Neural cell (in vitro differentiated cells): ENCODE measurements around the gene UBE2O. TPM values are rescaled to one million over a fixed set of nuclear protein-coding genes. Genes with fewer than 3 reads are reported as not detected.

Experiments
- H2AFZ ChIP-seq: fragments of 200-600, 300-800 bp; sonication (generic), shearing (Covaris generic); 2 replicates; pipeline ENCODE4 v1.6.0; 2014; ENCODE audit warnings: low read depth, mild to moderate bottlenecking, antibody characterized with exemption, low read length, moderate library complexity
- H3F3A ChIP-seq: fragments of 200-600 bp; shearing (Covaris generic); 2 replicates; pipeline ENCODE4 v1.6.1; 2016; ENCODE audit warnings: mild to moderate bottlenecking, moderate library complexity, mixed read lengths, antibody characterized with exemption, low read length; ENCODE audit not compliant: insufficient read depth, poor library complexity, severe bottlenecking
- H3K27ac ChIP-seq: fragments of 200-600, 300-800 bp; sonication (generic), shearing (Covaris generic); 2 replicates; pipeline ENCODE4 v1.5.1; 2014; ENCODE audit warnings: mild to moderate bottlenecking, low read length, moderate library complexity
- H3K27me3 ChIP-seq: fragments of 300-800, 200-600 bp; sonication (generic), shearing (Covaris generic); 2 replicates; pipeline ENCODE4 v1.6.0; 2014; ENCODE audit warnings: mild to moderate bottlenecking, low read depth, low read length, moderate library complexity; ENCODE audit not compliant: insufficient read depth
- H3K36me3 ChIP-seq: fragments of 300-800, 200-600 bp; sonication (generic), shearing (Covaris generic); 2 replicates; pipeline ENCODE4 v1.5.1; 2014; ENCODE audit warnings: mild to moderate bottlenecking, antibody characterized with exemption, low read length, moderate library complexity; ENCODE audit not compliant: insufficient read depth
- H3K4me2 ChIP-seq: fragments of 300-800, 200-600 bp; sonication (generic), shearing (Covaris generic); 2 replicates; pipeline ENCODE4 v1.6.0; 2014; ENCODE audit warnings: mild to moderate bottlenecking, low read length
- H3K4me3 ChIP-seq: fragments of 300-800, 200-600 bp; sonication (generic), shearing (Covaris generic); 2 replicates; pipeline ENCODE4 v1.5.1; 2014; ENCODE audit warnings: mild to moderate bottlenecking, low read length, moderate library complexity
- H3K79me2 ChIP-seq: fragments of 200-600 bp; shearing (Covaris generic); replicated peaks from 2 replicates; pipeline ENCODE4 v1.6.0; 2014; ENCODE audit warnings: mild to moderate bottlenecking, low read length, moderate library complexity; ENCODE audit not compliant: insufficient read depth
- H3K9ac ChIP-seq: fragments of 300-800, 200-600 bp; sonication (generic), shearing (Covaris generic); 2 replicates; pipeline ENCODE4 v1.6.1; 2016; ENCODE audit warnings: mild to moderate bottlenecking, low read length, mixed read lengths
- H3K9me2 ChIP-seq: fragments of 200-600 bp; shearing (Covaris generic); 2 replicates; pipeline ENCODE4 v1.6.1; 2016; ENCODE audit warnings: mild to moderate bottlenecking, low read length, mixed read lengths; ENCODE audit not compliant: insufficient read depth
- H3K9me3 ChIP-seq: fragments of 200-600, 300-800 bp; sonication (generic), shearing (Covaris generic); 2 replicates; pipeline ENCODE4 v1.6.1; 2016; ENCODE audit warnings: mild to moderate bottlenecking, mixed run types, low read length, moderate library complexity, mixed read lengths
- H4K20me1 ChIP-seq: fragments of 200-600 bp; shearing (Covaris generic); 2 replicates; pipeline ENCODE4 v1.6.1; 2016; ENCODE audit warnings: mild to moderate bottlenecking, mixed run types; ENCODE audit not compliant: insufficient read depth
- EZH2 ChIP-seq: fragments of 200-600, 300-800 bp; shearing (Covaris generic), sonication (generic); IDR thresholded peaks from 2 replicates; pipeline ENCODE4 v1.6.1; 2014; ENCODE audit warnings: antibody characterized with exemption, low read length, borderline replicate concordance, mild to moderate bottlenecking; ENCODE audit not compliant: insufficient read depth, poor library complexity, severe bottlenecking
- MXI1 ChIP-seq: fragments of 450-650 bp; conservative IDR thresholded peaks from 2 replicates; pipeline ENCODE4 v1.6.1; 2014; ENCODE audit warnings: antibody characterized with exemption, mild to moderate bottlenecking; ENCODE audit not compliant: poor library complexity, severe bottlenecking
- POLR2AphosphoS5 ChIP-seq: IDR thresholded peaks from 2 replicates; pipeline ENCODE4 v1.6.1; 2012
- RAD21 ChIP-seq: fragments of 450-650 bp; conservative IDR thresholded peaks from 2 replicates; pipeline ENCODE4 v1.6.1; 2014; ENCODE audit warnings: antibody characterized with exemption, mild to moderate bottlenecking, moderate library complexity
- TAF1 ChIP-seq: IDR thresholded peaks from 2 replicates; pipeline ENCODE4 v1.6.1; 2012; ENCODE audit warnings: low read depth
- polyA plus RNA-seq: library from polyadenylated mRNA; depleted of rRNA; stranded (reverse); fragments of >200 nt; gene quantifications from 2 replicates; pipeline ENCODE4 v1.2.3, GENCODE V29; 2014
- TF ChIP-seq, protein P1 (sequence below): fragments of 450-650 bp; IDR thresholded peaks from 2 replicates; pipeline ENCODE4 v1.5.1; 2014; ENCODE audit warnings: antibody characterized with exemption, mild to moderate bottlenecking, moderate library complexity; ENCODE audit not compliant: poor library complexity, severe bottlenecking
- TF ChIP-seq, protein P2 (sequence below): IDR thresholded peaks from 2 replicates; pipeline ENCODE4 v1.6.1; 2012; ENCODE audit warnings: borderline replicate concordance

Gene UBE2O
- polyA plus RNA-seq, 1 donor from 2014 or later = 28.0 TPM

DNA sequence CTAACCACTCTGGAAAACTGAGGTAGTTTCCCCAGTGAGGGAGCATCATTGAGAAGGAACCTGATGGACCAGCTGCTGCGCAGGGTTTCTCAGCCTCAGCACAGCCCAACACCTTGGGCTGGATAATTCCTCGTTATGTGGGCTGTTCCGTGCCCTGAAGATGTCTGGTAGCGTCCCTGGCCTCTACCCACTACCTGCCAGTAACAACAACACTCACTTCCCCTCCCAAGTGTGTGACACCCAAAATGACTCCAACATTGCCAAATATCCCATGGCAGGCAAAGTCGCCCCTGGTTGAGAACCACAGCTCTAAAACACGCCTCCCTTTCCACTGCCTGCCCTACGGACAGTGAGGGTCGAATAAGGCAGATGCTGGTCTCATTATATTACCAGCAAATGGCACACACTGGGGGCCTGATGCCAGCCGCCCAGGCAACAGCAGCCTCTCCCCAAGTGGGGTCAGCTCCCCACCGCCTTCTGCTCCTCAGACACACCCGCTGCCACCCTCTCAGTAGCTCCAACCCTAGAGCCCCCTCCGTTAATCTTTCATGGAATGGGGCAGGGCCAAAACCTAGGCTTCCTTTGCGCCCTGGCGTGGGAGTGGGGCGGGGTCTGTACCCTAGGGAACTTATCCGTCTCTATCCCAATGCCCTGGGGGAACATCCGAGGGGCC is 47.3 kb upstream of the UBE2O start:
- no peak overlapping the region for H3K4me3 ChIP-seq
- H3K27me3 ChIP-seq = peaks cover 29% of the 10 kb centered on the region
- no peak overlapping the region for H3K27ac ChIP-seq
- no peaks in the 10 kb centered on the region for H3F3A ChIP-seq
- no peaks in the 10 kb centered on the region for H3K79me2 ChIP-seq
- H3K9me2 ChIP-seq = no peaks in the 10 kb centered on the region
- no peaks in the 10 kb centered on the region for H3K36me3 ChIP-seq
- no peaks in the 10 kb centered on the region for H3K9me3 ChIP-seq
- no peak overlapping the region for H3K4me2 ChIP-seq
- TF ChIP-seq, protein P1, sequence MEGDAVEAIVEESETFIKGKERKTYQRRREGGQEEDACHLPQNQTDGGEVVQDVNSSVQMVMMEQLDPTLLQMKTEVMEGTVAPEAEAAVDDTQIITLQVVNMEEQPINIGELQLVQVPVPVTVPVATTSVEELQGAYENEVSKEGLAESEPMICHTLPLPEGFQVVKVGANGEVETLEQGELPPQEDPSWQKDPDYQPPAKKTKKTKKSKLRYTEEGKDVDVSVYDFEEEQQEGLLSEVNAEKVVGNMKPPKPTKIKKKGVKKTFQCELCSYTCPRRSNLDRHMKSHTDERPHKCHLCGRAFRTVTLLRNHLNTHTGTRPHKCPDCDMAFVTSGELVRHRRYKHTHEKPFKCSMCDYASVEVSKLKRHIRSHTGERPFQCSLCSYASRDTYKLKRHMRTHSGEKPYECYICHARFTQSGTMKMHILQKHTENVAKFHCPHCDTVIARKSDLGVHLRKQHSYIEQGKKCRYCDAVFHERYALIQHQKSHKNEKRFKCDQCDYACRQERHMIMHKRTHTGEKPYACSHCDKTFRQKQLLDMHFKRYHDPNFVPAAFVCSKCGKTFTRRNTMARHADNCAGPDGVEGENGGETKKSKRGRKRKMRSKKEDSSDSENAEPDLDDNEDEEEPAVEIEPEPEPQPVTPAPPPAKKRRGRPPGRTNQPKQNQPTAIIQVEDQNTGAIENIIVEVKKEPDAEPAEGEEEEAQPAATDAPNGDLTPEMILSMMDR = no peak
- no peak for TF ChIP-seq RAD21
- TF ChIP-seq, protein P2, sequence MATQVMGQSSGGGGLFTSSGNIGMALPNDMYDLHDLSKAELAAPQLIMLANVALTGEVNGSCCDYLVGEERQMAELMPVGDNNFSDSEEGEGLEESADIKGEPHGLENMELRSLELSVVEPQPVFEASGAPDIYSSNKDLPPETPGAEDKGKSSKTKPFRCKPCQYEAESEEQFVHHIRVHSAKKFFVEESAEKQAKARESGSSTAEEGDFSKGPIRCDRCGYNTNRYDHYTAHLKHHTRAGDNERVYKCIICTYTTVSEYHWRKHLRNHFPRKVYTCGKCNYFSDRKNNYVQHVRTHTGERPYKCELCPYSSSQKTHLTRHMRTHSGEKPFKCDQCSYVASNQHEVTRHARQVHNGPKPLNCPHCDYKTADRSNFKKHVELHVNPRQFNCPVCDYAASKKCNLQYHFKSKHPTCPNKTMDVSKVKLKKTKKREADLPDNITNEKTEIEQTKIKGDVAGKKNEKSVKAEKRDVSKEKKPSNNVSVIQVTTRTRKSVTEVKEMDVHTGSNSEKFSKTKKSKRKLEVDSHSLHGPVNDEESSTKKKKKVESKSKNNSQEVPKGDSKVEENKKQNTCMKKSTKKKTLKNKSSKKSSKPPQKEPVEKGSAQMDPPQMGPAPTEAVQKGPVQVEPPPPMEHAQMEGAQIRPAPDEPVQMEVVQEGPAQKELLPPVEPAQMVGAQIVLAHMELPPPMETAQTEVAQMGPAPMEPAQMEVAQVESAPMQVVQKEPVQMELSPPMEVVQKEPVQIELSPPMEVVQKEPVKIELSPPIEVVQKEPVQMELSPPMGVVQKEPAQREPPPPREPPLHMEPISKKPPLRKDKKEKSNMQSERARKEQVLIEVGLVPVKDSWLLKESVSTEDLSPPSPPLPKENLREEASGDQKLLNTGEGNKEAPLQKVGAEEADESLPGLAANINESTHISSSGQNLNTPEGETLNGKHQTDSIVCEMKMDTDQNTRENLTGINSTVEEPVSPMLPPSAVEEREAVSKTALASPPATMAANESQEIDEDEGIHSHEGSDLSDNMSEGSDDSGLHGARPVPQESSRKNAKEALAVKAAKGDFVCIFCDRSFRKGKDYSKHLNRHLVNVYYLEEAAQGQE = no peak
- no peak for TF ChIP-seq TAF1
- no peaks in the 10 kb centered on the region for H4K20me1 ChIP-seq
- H2AFZ ChIP-seq = no peak overlapping the region
- no peak overlapping the region for H3K9ac ChIP-seq

DNA sequence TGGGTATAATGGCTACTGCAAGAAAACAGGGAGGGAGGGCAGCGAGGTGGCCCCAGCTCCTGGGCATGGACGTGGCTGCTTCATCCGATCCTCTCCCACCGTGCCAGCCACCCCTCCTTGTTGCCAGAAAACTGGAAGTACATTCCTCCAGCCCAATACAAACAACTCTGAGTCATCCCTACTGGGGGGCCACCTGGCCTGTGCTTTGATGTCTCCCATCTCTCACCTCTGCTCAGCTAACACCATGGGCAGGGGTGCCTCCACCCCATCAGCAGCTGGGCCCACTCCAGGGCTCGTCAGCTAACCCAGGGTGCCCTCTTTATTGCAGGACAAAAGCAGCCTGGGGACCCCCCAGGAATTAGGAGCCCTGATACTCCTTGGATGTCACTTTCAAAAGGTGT is 46.3 kb upstream of the UBE2O start:
- no peaks in the 10 kb centered on the region for H3K79me2 ChIP-seq

More for the DNA sequence above, 46.3 kb upstream of the UBE2O start:
- Histone ChIP-seq H2AFZ (no peak overlapping the region), H3F3A (no peaks in the 10 kb centered on the region), H4K20me1 (no peaks in the 10 kb centered on the region), H3K9me2 (no peaks in the 10 kb centered on the region), H3K27ac (no peak overlapping the region), H3K9me3 (no peaks in the 10 kb centered on the region), H3K27me3 (peaks cover 29% of the 10 kb centered on the region), H3K9ac (no peak overlapping the region), H3K4me2 (no peak overlapping the region), H3K36me3 (no peaks in the 10 kb centered on the region), H3K4me3 (no peak overlapping the region)
- no peak for TF ChIP-seq MXI1
- no peak for TF ChIP-seq TAF1
- no peak for TF ChIP-seq RAD21
- no peak for TF ChIP-seq POLR2AphosphoS5
- TF ChIP-seq, protein P2 = no peak
- TF ChIP-seq EZH2 = no peak
- TF ChIP-seq, protein P1 = no peak
